Measurements from ENCODE around the gene ARHGAP8. TPM values are rescaled to one million over a fixed set of nuclear protein-coding genes. Genes with fewer than 3 reads are reported as not detected.

Gene ARHGAP8
- polyA plus RNA-seq, 1 donor from 2014 or later = 3.0 TPM

DNA sequence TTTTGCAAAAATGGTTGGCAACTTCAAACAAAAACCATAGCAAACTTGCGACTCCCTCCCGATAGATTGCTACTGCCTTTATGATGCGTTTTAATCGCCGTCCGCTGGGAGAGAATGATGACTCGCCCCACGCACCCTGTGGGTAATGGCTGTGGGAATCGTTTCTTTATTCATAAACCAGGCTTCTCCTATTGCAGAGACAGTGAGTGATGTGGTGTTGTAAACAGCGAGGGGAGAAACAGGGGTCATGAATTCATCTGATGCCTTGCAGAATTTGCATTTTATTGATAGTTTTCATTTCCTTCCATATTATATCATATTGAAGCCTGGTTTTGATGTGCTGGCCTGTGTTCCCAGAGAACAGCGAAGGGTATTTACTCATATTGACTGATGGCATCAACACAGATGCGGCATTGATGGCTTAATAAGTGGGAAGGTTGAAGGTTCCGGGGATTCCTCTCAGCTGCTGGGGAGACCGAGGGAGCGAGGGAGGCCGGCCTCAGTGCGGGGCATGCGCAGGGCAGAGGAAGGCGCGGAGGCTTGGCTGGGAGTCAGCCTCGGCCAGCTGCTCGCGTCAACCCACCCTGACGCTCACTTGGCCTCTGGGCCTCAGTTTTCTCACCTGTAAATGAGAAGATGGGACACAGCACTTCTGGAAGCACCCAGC is 41.3 kb downstream of the ARHGAP8 start:
- no peak overlapping the region for H3K27ac ChIP-seq (ENCODE audit: low read length)
- no peaks in the 10 kb centered on the region for H3K36me3 ChIP-seq (ENCODE audit: insufficient read depth, low read length)
- no peaks in the 10 kb centered on the region for H3K79me2 ChIP-seq (replicated peaks; ENCODE audit: insufficient read depth, low read length)
- H3F3A ChIP-seq (ENCODE audit: insufficient read depth, low read length, poor library complexity, severe bottlenecking) = no peaks in the 10 kb centered on the region
- H3K9ac ChIP-seq (ENCODE audit: low read length) = no peak overlapping the region
- no peaks in the 10 kb centered on the region for H3K9me2 ChIP-seq (ENCODE audit: insufficient read depth, low read length)
- no peaks in the 10 kb centered on the region for H3K27me3 ChIP-seq (ENCODE audit: insufficient read depth, low read depth, low read length)
- no peak overlapping the region for H3K4me2 ChIP-seq (ENCODE audit: low read length)
- peak; percentile 41 for TF ChIP-seq POLR2AphosphoS5 (IDR thresholded peaks at IDR 0.05)
- no peak for TF ChIP-seq EZH2 (IDR thresholded peaks at IDR 0.05; ENCODE audit: borderline replicate concordance, insufficient read depth, low read length, poor library complexity, severe bottlenecking)
- TF ChIP-seq EP300 (conservative IDR thresholded peaks at IDR 0.05; ENCODE audit: poor library complexity, severe bottlenecking) = peak; percentile 61
- no peaks in the 10 kb centered on the region for H3K9me3 ChIP-seq (ENCODE audit: low read length)
- no peak overlapping the region for H3K4me3 ChIP-seq (ENCODE audit: low read length)
- no peaks in the 10 kb centered on the region for H4K20me1 ChIP-seq (ENCODE audit: insufficient read depth)
- no peak overlapping the region for H2AFZ ChIP-seq (ENCODE audit: low read depth, low read length)

DNA sequence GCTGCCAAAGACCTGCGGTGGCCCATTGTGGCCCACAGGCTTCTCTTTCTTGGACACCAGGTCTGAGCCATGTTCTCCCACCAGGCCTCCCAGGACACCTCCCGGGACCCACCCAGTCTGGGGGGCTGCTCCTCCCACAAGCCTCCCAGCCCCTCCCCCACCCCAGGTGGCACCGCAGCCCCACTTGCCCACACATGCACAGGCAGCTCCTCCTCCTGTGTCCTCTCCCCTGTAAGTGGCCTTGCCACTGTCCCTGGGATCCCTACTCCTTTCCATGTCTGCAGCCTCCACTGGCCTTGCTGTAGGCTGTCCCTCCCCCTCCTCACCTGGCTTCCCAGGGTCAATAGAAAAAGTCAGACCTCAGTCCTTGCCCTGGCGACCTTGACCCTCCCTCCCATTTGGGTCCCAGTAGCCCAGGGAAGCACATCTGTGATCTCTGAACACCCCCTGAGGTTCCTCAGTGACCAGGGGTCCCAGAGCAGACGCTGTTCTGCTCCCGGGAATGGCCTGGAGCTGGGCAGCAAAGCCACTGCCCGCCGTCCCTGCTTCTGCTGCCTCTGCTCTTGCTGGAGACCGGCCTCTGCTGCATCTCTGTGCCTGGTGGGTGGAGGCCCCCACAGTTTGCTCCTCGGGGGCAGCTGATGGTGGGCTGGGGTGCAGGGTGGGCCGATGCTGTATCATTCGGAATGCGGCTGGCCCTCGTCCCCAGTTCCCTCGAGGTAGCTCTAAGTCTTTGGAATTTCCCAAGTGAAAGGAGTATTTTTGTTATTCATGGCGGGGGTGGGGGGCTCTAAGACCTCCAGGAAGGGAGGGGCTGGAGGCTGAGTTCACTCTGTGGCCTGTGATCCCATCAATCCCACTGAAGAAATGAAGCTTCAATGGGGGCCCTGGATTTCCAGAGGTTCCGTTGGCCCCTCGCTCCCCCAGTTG is 43.6 kb downstream of the ARHGAP8 start:
- Histone ChIP-seq H3K9ac (ENCODE audit: low read length) (no peak overlapping the region), H2AFZ (ENCODE audit: low read depth, low read length) (no peak overlapping the region), H4K20me1 (ENCODE audit: insufficient read depth) (no peaks in the 10 kb centered on the region), H3K27me3 (ENCODE audit: insufficient read depth, low read depth, low read length) (no peaks in the 10 kb centered on the region), H3K4me3 (ENCODE audit: low read length) (no peak overlapping the region), H3F3A (ENCODE audit: insufficient read depth, low read length, poor library complexity, severe bottlenecking) (no peaks in the 10 kb centered on the region), H3K36me3 (ENCODE audit: insufficient read depth, low read length) (no peaks in the 10 kb centered on the region), H3K9me3 (ENCODE audit: low read length) (no peaks in the 10 kb centered on the region), H3K4me2 (ENCODE audit: low read length) (no peak overlapping the region), H3K9me2 (ENCODE audit: insufficient read depth, low read length) (no peaks in the 10 kb centered on the region), H3K27ac (ENCODE audit: low read length) (no peak overlapping the region), H3K79me2 (replicated peaks; ENCODE audit: insufficient read depth, low read length) (no peaks in the 10 kb centered on the region)
- TF ChIP-seq SMC3 (conservative IDR thresholded peaks at IDR 0.05; ENCODE audit: poor library complexity) = no peak
- no peak for TF ChIP-seq MXI1 (conservative IDR thresholded peaks at IDR 0.05; ENCODE audit: poor library complexity, severe bottlenecking)
- no peak for TF ChIP-seq RAD21 (conservative IDR thresholded peaks at IDR 0.05)
- TF ChIP-seq, protein P1, sequence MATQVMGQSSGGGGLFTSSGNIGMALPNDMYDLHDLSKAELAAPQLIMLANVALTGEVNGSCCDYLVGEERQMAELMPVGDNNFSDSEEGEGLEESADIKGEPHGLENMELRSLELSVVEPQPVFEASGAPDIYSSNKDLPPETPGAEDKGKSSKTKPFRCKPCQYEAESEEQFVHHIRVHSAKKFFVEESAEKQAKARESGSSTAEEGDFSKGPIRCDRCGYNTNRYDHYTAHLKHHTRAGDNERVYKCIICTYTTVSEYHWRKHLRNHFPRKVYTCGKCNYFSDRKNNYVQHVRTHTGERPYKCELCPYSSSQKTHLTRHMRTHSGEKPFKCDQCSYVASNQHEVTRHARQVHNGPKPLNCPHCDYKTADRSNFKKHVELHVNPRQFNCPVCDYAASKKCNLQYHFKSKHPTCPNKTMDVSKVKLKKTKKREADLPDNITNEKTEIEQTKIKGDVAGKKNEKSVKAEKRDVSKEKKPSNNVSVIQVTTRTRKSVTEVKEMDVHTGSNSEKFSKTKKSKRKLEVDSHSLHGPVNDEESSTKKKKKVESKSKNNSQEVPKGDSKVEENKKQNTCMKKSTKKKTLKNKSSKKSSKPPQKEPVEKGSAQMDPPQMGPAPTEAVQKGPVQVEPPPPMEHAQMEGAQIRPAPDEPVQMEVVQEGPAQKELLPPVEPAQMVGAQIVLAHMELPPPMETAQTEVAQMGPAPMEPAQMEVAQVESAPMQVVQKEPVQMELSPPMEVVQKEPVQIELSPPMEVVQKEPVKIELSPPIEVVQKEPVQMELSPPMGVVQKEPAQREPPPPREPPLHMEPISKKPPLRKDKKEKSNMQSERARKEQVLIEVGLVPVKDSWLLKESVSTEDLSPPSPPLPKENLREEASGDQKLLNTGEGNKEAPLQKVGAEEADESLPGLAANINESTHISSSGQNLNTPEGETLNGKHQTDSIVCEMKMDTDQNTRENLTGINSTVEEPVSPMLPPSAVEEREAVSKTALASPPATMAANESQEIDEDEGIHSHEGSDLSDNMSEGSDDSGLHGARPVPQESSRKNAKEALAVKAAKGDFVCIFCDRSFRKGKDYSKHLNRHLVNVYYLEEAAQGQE (IDR thresholded peaks at IDR 0.05; ENCODE audit: borderline replicate concordance) = no peak
- TF ChIP-seq EP300 (conservative IDR thresholded peaks at IDR 0.05; ENCODE audit: poor library complexity, severe bottlenecking) = no peak
- no peak for TF ChIP-seq EZH2 (IDR thresholded peaks at IDR 0.05; ENCODE audit: borderline replicate concordance, insufficient read depth, low read length, poor library complexity, severe bottlenecking)

Data from neural cell (in vitro differentiated cells).